VCaP (cell line): ENCODE results near the gene ACBD6.

ENCODE experiments used
- H3K27ac ChIP-seq: fragments of 450-650 bp; 2 replicates; pipeline ENCODE4 v1.5.1; 2017
- TF ChIP-seq, protein P1 (sequence below): fragments of 450-650 bp; conservative IDR thresholded peaks from 2 replicates; pipeline ENCODE4 v1.5.1; 2017; ENCODE audit warnings: mild to moderate bottlenecking, moderate library complexity

ACBD6 gene

DNA sequence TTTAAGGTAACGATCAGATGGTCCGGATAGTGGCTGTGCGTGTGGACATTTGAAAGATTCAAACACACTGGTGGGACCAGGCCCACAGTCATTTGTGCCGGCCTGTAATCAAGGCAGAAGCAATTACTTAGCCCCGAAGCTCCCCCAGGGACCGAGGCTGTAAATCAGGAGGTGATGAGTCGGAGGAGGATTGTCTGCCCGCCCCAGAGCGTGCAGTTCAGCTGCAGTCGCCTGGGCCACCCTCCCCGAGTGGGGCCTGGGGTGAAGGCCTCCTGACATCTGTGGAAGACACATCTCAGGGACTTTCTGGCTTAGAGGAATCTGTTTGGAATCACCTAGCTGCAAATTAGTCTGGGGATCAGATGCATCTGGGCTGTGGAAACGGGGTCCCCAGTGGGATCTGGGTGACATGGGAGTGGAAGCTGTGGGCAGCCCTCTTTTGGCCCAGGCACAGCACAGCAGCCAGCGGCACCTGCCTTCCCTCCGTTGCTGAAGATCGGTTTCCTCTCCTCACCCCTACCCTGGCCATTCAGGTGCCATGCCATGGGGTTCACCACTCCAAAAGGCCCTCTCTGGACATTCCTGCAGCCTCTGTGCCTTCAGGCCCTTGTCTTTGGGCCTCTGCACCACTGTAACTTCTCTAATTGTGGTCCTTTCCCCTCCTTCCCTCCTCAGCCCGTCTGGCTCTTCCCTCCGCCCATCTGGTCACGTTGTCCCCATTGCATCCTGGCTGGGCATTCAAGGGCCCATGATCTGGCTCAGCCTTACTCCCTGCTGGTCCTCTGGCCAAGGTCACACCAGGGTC, 246.6 kb downstream of the ACBD6 start:
- H3K27ac ChIP-seq, result no peak overlapping the region
- TF ChIP-seq, protein P1, sequence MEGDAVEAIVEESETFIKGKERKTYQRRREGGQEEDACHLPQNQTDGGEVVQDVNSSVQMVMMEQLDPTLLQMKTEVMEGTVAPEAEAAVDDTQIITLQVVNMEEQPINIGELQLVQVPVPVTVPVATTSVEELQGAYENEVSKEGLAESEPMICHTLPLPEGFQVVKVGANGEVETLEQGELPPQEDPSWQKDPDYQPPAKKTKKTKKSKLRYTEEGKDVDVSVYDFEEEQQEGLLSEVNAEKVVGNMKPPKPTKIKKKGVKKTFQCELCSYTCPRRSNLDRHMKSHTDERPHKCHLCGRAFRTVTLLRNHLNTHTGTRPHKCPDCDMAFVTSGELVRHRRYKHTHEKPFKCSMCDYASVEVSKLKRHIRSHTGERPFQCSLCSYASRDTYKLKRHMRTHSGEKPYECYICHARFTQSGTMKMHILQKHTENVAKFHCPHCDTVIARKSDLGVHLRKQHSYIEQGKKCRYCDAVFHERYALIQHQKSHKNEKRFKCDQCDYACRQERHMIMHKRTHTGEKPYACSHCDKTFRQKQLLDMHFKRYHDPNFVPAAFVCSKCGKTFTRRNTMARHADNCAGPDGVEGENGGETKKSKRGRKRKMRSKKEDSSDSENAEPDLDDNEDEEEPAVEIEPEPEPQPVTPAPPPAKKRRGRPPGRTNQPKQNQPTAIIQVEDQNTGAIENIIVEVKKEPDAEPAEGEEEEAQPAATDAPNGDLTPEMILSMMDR, result no peak

DNA sequence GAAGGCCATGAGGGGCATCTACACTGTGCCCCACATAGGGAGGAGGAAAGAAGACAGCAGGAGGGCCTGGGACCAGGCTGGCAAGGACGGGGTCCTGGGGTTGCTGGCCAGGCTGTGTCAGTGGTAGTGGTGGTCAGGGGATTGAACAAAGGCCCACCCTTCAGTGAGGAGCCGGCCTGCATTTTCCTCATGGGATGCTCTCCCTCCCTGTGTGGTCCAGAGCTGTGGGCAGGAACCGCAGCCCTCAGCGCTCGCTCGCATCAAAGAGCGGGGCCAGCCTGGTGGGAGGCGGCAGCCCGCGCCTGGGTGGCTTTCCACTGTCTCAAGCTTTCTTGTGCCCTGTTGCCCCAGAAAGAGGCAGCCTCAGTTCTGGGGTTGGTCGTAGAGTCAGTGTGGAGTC, 247.5 kb downstream of the ACBD6 start:
- TF ChIP-seq, protein P1, result no peak
- H3K27ac ChIP-seq, result no peak overlapping the region

DNA sequence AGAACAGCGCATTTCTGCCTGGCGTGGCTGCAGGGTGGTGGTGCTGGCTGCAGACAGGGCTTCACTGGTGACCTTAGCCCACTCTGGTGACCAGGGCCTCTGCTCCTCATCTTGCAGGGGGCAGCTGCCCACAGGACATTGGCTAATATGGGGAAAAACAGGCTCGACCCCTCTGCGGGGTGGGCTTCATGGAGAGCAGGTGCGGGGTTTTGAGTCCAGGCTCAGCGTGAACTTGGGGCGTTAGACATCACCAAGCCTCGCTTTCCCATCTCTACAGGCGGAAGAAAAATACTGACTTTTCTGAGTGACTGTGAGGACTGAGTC, 247.9 kb downstream of the ACBD6 start:
- H3K27ac ChIP-seq, result no peak overlapping the region
- TF ChIP-seq, protein P1, result no peak

GRCh38 chr1:180253585-180254495, 248.5 kb downstream of the ACBD6 start:
- TF ChIP-seq, protein P1, result no peak
- no peak overlapping the region for H3K27ac ChIP-seq

DNA sequence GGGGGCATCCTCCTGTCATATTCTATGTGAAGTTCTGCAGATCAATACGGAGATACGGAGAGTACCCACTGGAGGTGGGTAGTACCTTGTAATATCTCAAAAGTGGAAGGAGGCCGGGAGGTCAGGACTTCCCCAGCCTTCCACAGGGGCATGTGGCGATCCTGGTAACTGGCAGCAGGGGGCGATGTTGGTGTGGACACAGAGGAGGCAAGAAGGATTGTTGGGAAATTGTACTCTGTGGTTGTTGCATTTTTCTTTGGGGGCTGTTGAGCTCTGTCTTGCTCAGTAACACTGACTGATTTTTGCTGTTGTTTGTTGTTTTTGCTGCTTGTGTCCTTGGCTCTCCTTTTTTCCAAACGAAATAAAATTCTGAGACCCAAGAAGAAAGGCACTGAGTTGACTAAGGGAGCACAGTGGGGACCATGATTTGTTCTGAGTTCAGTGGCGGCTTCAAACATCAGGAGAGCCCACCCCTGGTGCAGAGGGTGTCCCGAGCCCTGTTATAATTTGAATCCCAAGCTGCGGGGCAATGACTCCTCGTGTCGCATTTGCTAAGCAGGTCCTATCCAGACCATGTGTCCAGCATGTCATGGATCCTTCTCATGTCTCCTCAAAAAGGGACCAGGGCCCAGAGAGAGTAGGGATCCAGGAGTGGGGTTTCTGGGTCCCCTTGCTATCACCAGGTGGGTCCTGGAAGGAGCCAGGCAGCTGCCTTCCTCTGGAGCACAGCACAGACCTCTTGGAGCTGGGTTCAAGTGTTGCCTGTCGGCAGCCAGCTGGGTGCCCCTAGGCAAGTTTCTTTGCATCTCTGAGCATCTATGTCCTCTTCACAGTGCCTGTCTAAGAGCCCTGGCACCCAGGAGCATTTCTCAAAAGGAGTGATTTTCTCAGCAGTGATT, 249.5 kb downstream of the ACBD6 start:
- H3K27ac ChIP-seq, result no peak overlapping the region
- TF ChIP-seq, protein P1, result peak; percentile 82

DNA sequence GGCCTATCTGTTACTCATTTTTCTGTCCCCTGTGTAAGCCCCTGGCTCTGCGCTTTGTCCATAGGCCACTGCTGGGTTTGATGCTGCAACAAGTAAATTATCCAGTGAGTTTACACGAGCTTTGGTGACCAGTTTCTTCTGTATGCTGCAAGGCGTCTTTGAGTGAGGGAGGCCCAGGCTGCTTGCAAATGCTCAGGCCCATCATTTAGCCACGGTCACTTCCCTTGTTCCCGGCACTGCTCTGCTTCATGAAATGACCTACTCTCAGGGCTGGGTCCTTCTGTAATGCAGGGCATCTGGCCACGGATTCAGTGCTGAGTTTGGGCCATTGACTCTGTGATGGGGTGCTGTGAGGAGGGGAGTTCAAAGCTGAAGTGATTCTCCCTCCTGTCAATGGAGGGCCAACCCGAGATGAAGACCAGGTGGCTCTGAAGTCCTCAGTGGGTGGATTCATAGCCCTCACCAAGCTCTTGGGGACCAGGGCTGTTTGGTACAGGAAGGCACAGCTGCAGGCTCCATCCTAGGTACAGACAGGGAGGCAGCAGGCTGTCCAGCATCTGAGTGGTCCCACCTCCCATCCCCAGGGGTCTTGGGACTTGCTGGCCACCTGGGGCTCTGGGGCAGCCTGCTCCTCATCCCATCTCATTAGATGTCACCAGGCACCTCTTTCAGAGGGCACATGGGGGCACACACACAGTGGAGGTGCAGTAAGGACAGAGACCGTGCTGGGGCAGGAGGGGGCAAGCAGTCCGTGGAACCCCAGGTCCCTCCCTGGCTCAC, 250.7 kb downstream of the ACBD6 start:
- TF ChIP-seq, protein P1, result no peak
- H3K27ac ChIP-seq, result no peak overlapping the region
